ENCODE measurements around the gene DPRX.

GRCh38 chr19:53639471-53639870 lies 7.7 kb downstream of the DPRX start:
- no peak for TF ChIP-seq CTCF (IDR thresholded peaks at IDR 0.05)
- TF ChIP-seq POLR2A (IDR thresholded peaks at IDR 0.05): no peak
